Gastroesophageal sphincter (tissue), 4 donors: ENCODE measurements around the gene EVX1. TPM values are rescaled to one million over a fixed set of nuclear protein-coding genes. Genes with fewer than 3 reads are reported as not detected.

Source experiments
- ATAC-seq: fragments of 150-250 bp; one replicate; pipeline ENCODE4 v1.9.1; 2016; ENCODE audit warnings: mild to moderate bottlenecking, moderate library complexity
- H3K27ac ChIP-seq, 4 donors: fragments of 200-600 bp; sonication (generic) in 3 of 4; 1 replicate in 3 of 4; 2 replicates in 1 of 4; pipeline ENCODE4 v1.5.1; 2016 to 2019
- H3K27me3 ChIP-seq: fragments of 200-600 bp; sonication (generic); one replicate; pipeline ENCODE4 v1.5.1; 2019
- H3K36me3 ChIP-seq, 2 donors: fragments of 200-600 bp; sonication (generic); one replicate each; pipeline ENCODE4 v1.5.1; 2019; ENCODE audit warnings: control low read depth in 1 of 2
- H3K4me1 ChIP-seq, 3 donors: fragments of 200-600 bp; sonication (generic); 1 replicate in 2 of 3; 2 replicates in 1 of 3; pipeline ENCODE4 v1.5.1; 2016 to 2019; ENCODE audit warnings: control low read depth in 2 of 3
- H3K4me3 ChIP-seq, 2 donors: fragments of 200-600 bp; sonication (generic); one replicate each; pipeline ENCODE4 v1.5.1; 2019; ENCODE audit warnings: mild to moderate bottlenecking in 1 of 2, moderate library complexity in 1 of 2
- H3K9me3 ChIP-seq, 3 donors: fragments of 200-600 bp; sonication (generic); one replicate each; pipeline ENCODE4 v1.5.1; 2017 to 2019; ENCODE audit warnings: control low read depth in 2 of 3
- CTCF ChIP-seq, 4 experiments: fragments of 200-600 bp in 2 of 4; fragments of 450-650 bp in 2 of 4; sonication (generic) in 1 of 4; IDR thresholded peaks; one replicate each; pipeline ENCODE4 v1.5.1; 2017 to 2019; ENCODE audit warnings: antibody characterized with exemption in 4 of 4, mild to moderate bottlenecking in 2 of 4, moderate library complexity in 2 of 4
- EP300 ChIP-seq: sonication (generic); formaldehyde crosslinking; IDR thresholded peaks from one replicate; pipeline ENCODE4 v1.6.1; 2017; ENCODE audit warnings: antibody characterized with exemption, mild to moderate bottlenecking
- POLR2A ChIP-seq, 2 donors: fragments of 450-650 bp; IDR thresholded peaks; one replicate each; pipeline ENCODE4 v1.6.1; 2017; ENCODE audit warnings: antibody characterized with exemption in 2 of 2, mild to moderate bottlenecking in 2 of 2, moderate library complexity in 1 of 2
- POLR2AphosphoS5 ChIP-seq: sonication (generic); formaldehyde crosslinking; IDR thresholded peaks from one replicate; pipeline ENCODE4 v1.6.1; 2017; ENCODE audit warnings: antibody characterized with exemption
- WGBS, 2 donors: methylation state at CpG; one replicate each; pipeline ENCODE4 v1.1.5; 2018; ENCODE audit warnings: low coverage in 1 of 2; 5-methylcytosine and 5-hydroxymethylcytosine counted together
- total RNA-seq, 4 donors: library from RNA; depleted of rRNA; stranded (reverse); fragments of >200 nt; gene quantifications; one replicate each; pipeline ENCODE4 v1.1.0, GENCODE V29; 2016

EVX1 gene
- total RNA-seq, 4 donors from 2014 or later, result not detected

- no peak for ATAC-seq
- 71% methylated on average over 6 of the region's 8 CpGs; no CpG with 5 or more reads in 1 of the 2 donors for WGBS, 2 donors
- no peaks in the 10 kb centered on the region for H3K36me3 ChIP-seq
- peaks cover 24% of the 10 kb centered on the region for H3K27me3 ChIP-seq
- no peaks in the 10 kb centered on the region for H3K9me3 ChIP-seq
- TF ChIP-seq EP300 (no peak), POLR2AphosphoS5 (no peak), POLR2A (IDR thresholded peaks at IDR 0.05) (no peak), CTCF (IDR thresholded peaks at IDR 0.05) (no peak)
- no peaks in the 10 kb centered on the region for H3K4me1 ChIP-seq
- H3K4me3 ChIP-seq, result no peak overlapping the region
- no peak overlapping the region for H3K27ac ChIP-seq
Observed at GRCh38 chr7:27297356-27297755, 54.8 kb downstream of the EVX1 start.

Other genes starting within 250 kb of the EVX1 start
- 1 to 10 TPM in 1 of 4 donors, under 1 TPM in 2, not detected in 1; 0.23 to 2.3 (median 0.27) TPM for gene HOXA1, start 146.8 kb upstream of the EVX1 start, total RNA-seq
- 1 to 10 TPM; 3.1 to 7.0 (median 5.0) TPM for gene HOXA2, start 140.1 kb upstream of the EVX1 start, total RNA-seq
- 10 to 100 TPM in 3 of 4 donors, 1 to 10 TPM in 1; 8.6 to 20.2 (median 15.3) TPM for gene HOXA4, start 112.0 kb upstream of the EVX1 start, total RNA-seq
- 10 to 100 TPM; 11.0 to 34.6 (median 29.3) TPM for gene HOXA5, start 99.1 kb upstream of the EVX1 start, total RNA-seq
- gene HOXA6, start 95.0 kb upstream of the EVX1 start, total RNA-seq, result 10 to 100 TPM in 1 of 4 donors, under 1 TPM in 1, not detected in 2; 0.46 to 12.7 TPM
- 10 to 100 TPM in 2 of 4 donors, 1 to 10 TPM in 2; 6.4 to 22.6 (median 10.3) TPM for gene HOXA3, start 90.2 kb upstream of the EVX1 start, total RNA-seq
- gene HOXA7, start 86.1 kb upstream of the EVX1 start, total RNA-seq, result 1 to 10 TPM in 3 of 4 donors, under 1 TPM in 1; 0.85 to 5.1 (median 1.4) TPM
- gene HOXA9, start 77.3 kb upstream of the EVX1 start, total RNA-seq, result under 1 TPM in 2 of 4 donors, not detected in 2; 0.54 to 0.89 TPM
- gene HOXA10, start 68.5 kb upstream of the EVX1 start, total RNA-seq, result under 1 TPM in 1 of 4 donors, not detected in 3; 0.67 TPM
- under 1 TPM in 1 of 4 donors, not detected in 3; 0.12 TPM for gene HOXA11, start 57.6 kb upstream of the EVX1 start, total RNA-seq
- gene HOXA13, start 42.7 kb upstream of the EVX1 start, total RNA-seq, result under 1 TPM in 1 of 4 donors, not detected in 3; 0.12 TPM